Epidermal melanocyte (primary cell): Measurements from ENCODE around the gene GDF9.

Source experiments
- DNase-seq: peaks from one replicate; pipeline ENCODE4 v3.0.0; 2011; ENCODE audit warnings: low spot score; ENCODE audit not compliant: insufficient read length

Gene GDF9, protein sequence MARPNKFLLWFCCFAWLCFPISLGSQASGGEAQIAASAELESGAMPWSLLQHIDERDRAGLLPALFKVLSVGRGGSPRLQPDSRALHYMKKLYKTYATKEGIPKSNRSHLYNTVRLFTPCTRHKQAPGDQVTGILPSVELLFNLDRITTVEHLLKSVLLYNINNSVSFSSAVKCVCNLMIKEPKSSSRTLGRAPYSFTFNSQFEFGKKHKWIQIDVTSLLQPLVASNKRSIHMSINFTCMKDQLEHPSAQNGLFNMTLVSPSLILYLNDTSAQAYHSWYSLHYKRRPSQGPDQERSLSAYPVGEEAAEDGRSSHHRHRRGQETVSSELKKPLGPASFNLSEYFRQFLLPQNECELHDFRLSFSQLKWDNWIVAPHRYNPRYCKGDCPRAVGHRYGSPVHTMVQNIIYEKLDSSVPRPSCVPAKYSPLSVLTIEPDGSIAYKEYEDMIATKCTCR

DNA sequence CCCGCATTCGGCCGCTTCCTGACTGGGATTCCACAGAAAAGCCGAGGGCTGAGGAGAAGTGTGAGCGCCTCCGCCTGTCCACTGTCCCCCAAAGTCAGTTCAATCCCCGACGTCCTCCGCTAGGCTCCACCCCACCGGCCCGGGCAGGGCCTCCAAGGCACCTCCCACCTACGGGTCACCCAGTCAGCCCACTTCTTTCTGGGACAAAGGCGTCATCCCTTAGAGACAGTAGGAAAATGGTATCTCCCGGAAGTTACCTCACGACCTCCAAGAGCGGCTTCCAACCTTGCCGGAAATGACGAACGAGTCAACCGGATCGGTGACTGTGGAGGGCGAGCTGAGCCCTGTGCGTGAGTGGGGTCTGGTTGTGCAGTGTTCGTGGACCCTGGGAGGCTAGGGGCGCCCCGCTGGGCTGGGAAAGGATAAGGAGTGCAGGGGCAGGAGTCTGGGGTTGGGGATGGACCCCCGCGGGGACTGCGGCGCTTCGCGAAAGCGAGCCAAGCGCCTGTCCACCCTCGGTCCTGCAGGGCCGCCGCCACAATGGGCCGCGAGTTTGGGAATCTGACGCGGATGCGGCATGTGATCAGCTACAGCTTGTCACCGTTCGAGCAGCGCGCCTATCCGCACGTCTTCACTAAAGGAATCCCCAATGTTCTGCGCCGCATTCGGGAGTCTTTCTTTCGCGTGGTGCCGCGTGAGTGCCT, at the start of gene GDF9, which contains the start of gene UQCRQ:
TSS of gene GDF9 (minus strand) at position 128 of the 704 bp plus-strand sequence. CDS start 1,936 bp downstream, outside the sequence.
TSS of gene UQCRQ (plus strand) at position 301 of the 704 bp plus-strand sequence. CDS start at position 541, 240 bp downstream.
- peak; percentile 93 for DNase-seq

DNA sequence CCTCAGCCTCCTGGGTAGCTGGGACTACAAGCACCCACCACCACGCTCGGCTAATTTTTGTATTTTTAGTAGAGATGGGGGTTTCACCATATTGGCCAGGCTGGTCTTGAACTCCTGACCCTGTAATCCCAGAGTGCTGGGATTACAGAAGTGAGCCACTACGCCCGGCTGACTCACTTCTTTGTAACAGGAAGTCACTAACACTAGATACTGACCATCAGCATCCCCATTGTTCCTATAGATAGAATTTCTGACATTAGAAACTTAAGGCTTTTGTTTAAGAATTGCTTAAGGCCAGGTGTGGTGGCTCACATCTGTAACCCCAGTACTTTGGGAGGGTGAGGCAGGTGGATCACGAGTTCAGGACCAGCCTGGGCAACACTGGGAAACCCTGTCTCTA, 49.4 kb upstream of the GDF9 start:
- no peak for DNase-seq

DNA sequence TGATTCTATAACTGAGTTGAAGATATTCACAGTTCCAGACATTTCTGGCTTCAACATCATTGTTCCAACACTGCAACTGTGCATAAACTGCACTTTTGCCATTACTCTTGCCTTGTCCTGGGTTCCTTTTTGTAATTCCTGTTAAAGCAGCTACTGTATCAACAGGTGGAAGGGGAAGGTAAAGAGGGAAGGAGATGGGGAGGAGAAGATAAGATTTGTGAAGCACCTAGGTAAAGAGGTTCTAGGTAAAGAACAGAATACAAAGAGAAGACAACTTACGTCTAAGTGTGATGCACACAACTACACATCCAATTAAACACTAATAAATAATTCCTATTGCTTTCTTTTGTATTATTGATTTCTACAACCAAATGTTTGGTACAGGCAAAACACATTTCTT, 43.4 kb upstream of the GDF9 start:
- no peak for DNase-seq

DNA sequence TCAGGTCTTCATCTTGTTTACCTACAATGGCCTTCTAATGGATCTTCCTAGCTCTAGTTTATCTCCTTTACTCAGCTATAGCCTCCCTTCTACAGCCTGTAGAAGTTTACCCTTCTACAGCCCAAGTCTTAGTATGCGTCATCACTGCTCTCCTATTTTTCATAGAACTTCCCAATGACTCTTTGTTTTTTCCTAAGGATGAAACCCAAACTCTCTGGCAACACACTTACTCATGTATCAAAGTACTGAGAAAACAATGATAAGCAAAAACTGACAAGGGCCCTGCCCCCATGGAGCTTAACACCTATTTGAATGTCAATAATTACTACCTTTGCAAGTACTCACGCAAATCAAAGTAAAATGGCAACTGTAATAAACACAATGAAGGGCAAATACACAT, 40.9 kb upstream of the GDF9 start:
- DNase-seq: no peak

DNA sequence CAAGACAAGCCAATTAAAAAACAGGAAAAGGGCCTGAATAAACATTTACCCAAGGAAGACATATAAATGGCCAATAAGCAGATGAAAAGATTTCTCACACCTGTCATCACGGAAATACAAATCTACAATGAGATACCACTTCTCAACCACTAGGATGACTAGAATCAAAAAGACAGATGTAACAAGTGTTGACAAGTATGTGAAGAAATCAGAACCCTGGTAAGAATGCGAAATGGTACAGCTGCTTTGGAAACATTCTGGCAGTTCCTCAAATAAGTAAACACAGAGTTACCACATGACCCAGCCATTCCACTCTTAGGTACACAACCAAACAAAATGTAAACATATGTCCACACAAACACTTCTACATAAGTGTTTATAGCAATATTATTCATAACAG, 39.7 kb upstream of the GDF9 start:
- DNase-seq: no peak

DNA sequence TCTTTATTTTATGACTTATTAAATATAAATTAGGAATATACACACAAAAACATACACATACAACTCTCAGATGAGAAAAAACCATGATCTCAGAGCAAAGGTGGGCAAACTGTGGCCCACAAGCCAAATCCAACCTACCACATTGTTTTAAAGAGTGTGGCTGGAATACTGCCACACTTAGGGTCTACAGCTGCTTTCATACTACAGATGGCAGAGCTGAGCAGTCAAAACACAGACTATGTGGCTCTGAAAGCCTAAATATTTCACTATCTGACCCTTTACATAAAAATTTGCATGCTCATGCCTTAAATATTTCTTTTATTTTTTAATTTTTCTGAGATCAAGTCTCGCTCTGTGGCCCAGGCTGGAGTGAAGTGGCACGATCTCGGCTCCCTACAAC, 35.5 kb upstream of the GDF9 start:
- no peak for DNase-seq

DNA sequence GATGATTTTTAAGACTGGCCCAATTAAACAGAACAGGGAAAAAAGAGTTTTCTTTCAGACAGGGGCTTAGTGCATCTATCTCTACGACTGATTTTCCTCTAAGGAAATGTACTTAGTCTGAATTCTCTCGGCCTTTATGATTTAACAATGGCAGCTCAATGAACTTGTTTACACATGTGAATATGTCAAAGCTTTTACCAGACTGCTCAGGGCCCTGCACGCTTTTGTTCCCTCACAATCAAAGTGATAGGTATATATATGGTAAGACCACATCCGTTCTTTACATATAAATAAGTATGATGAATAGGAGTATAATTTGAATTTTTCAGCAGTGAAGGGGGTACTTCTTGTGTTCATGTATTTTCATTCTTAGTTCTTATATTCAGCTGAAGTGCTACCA, 34.8 kb upstream of the GDF9 start:
- no peak for DNase-seq

DNA sequence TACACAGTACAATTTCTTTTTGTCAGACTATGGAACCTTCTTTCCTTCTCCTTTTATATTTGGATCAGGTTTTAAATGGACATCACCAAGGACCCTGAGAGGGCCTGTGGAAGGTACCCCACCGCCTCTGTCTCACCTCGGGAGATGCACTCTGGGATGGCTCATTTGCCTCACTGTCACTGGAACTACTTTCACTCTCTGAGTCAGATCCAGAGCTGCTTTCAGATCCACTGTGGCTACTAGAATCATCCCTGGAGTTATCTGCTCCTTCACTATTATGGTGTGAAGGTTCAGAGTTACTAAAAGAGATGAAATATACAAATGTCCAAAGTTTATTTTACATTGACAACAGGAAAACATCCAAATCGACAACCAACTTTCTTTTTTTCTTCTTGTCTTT, 31.8 kb upstream of the GDF9 start:
- DNase-seq: no peak

DNA sequence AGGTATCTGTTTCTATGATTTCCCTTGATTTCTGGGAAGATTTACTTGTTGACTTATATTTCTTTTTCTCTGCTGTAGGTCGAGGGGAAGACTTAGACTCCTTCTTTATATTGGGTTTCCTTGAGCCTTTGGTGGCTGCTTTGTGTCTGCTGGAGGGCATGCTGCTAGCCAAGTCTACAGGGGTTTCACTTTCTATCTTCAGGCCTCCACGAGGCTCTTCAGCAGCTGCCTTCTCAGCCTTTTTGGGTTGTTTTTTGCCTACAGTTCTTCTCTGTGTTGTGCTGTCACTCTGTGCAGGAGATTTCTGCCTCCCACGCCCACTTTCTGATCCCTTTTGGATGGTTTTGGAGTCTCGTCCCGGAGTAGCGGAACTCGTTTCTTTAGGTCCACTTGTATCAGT, 30.4 kb upstream of the GDF9 start:
- DNase-seq: no peak

DNA sequence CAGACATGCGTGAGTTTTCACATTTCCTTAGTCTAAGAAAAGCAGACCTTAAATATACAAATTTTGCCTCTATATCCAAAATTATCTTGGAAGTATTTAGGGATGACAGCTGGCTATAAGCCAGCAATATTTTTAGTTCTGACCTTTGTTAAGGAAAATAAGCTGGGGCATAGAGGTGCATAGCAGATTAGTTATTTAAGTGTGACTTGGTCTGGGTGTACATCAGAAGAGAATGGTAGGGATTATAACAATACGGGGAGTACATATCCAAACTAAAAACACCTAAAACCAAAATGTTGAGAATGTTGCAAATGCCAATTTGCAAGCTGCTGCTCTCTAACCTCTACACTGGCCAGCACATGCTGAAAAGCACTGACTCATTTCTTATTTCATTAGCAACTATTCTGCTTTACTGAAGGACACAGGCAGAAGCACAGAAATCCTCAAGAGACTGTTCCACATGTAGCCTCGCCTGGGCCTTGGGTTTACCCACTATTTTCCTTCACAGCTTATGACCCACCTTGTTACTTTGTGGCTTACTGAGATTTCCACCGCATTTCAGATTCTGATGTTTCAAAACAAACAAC, 29.5 kb upstream of the GDF9 start:
- no peak for DNase-seq

DNA sequence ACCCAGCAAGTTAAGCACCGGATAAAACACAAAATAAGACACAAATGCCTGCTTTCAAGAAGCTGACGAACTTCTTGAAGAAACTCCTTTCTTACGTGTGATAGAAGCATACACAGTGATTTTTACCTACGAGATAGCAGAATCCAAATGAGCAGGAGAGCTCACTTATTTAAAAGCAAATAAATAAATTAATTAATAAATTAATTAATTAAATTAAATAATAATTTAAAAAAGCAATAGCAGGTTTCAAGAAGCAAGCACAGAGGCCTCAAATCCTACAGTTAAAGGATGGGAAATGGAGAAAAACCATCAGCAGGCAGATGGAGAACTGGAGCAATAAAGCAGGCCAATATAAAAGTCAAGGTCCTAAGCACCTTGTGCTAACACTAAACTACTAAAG, 24.5 kb upstream of the GDF9 start:
- no peak for DNase-seq

DNA sequence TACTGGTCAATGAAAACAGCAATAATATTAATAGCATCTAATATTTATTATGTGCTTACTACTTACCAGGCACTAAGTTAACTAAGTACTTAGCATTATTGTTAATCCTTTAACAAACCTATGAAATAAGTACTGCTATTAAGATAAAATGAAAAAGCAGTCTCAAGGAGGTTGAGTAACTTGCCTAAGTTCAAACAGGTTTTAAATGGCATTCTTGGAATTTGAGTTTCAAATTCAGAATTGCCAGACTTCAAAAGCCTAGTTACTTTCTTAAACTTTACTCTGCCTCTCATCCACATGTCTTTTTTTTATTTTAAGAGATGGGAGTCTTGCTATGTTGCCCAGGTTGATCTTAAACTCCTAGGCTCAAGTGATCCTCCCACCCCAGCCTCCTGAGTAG, 23.2 kb upstream of the GDF9 start:
- no peak for DNase-seq

DNA sequence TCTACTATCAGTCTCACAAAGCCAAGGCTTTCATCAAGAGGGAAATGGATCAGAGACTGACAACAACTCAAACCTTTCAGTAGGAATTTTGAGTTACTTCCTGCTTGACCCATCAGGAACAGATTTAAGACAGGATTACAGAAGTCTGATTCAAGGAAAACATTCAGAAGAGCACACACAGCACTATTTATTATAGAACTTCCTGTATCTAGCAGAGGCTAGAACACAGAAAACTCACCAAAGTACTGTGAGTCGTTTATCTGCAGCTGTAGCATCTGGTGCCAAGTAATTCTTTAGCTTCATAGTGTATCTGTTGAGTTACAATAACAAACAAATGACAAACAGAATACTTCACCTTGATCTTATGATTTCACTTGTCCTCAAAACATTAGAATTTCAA, 21.0 kb upstream of the GDF9 start:
- DNase-seq: no peak

DNA sequence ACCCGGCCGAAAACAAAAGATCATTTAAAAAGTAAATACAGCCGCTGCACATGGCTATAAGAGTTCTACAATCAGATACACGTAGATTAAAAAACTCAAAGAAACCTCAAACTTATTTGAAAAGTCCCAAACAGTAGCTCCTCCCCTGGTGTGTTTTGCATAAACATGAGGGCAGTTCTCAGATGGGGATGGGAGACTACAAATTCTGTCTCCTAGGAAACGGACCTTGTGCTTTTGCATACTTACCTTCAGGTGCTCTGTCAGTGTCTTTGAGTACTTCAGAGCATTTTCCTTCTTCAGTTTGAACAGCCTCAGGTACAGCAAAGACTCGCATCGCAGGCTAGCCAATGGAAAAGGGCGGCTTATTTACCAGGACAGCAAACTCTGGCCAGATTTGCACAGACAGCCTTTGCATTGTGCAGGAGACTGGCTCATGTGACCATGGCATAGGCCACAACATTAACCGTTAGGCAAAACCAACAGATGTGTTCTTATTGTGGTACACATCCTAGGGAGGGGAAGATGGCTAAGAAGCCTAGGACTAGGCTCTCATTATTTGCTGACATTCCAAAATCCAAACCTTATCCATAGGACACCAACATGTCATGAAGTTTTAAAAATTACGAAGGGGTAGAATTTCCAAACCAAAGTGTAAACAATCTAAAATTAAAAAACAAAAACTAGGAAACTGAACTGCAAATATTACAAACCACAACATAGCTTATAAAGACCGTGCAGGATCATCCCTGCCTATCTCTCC, 20.0 kb upstream of the GDF9 start:
- no peak for DNase-seq

DNA sequence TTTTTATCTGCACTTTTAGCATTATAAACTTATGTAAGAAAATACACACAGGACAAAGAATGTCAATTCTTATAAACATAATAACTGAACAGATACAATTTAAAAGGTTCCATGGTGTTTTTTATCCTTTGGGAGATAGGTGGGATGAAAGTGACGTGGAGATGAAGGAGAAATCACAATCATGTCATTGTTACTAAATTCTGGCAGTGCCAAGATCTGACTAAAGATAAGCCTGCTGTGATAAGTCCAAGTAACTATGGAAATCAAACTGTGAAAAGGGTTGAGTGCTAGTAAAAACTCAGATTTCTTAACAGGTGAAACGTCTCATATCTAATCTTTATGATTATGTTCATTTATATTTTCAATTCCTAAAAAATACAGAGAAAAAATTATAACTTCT, 18.3 kb upstream of the GDF9 start:
- no peak for DNase-seq

DNA sequence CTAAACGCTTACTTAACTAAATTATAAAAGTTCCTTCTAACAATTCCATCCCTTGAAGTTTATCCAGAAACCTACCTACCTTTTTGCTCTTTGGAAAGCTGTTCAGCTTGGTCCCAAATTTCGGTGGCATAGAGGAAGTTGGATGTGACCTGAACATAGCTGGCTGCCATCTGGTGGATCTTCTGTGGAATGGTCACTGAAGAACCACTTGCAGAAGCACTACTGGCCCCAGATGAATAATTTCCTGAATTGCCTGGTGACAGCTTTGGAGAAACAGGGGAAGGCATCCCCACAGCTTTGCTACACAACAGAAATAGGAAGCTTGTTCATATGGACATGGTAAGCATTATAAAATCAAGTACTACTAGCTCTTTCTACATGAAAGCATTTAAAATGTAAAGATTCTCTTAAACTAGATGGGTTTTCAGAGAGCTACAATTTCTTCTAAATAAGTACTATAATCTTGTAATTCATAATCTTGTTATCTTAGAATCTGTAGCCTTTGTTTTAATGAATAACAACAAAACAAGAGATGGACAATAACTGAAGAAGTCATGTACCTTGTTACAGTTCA, 17.1 kb upstream of the GDF9 start:
- no peak for DNase-seq

DNA sequence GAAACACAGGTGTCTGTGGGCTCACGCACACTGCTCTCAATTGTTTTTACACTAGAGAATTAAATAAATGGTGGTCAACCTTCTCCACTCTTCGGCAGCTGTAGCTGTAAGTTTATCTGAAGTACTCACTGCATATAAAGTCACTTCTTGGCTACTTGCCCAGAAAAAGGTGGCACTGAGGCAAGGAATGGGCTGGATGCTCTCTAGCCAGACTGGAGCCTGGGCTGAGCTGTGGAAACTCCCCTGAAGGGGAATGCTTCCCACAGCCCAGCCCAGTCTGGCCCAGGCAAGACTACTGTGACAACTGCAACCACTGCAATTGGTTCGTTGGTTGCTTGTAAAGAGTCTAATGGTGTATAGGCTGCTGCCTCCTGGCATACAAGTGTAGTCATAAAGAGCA, 11.7 kb upstream of the GDF9 start:
- no peak for DNase-seq

DNA sequence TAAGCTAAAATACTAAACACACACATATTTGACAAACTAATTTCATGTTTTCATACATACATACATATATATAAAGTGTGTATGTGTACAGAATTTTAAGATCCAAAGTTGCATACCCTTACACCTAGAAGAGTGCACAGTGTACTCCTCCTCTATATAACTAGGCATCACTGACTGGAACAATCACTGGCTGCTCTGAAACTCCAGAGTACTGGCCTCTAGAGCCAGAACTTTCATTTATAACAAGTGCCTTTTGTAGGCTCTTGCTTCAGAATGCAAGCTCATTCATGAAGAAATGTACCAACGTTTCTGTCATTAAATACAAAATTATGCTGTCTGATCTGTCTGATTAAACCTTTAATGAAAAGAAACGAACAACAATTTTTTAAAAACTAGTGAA, 11.2 kb upstream of the GDF9 start:
- DNase-seq: no peak

DNA sequence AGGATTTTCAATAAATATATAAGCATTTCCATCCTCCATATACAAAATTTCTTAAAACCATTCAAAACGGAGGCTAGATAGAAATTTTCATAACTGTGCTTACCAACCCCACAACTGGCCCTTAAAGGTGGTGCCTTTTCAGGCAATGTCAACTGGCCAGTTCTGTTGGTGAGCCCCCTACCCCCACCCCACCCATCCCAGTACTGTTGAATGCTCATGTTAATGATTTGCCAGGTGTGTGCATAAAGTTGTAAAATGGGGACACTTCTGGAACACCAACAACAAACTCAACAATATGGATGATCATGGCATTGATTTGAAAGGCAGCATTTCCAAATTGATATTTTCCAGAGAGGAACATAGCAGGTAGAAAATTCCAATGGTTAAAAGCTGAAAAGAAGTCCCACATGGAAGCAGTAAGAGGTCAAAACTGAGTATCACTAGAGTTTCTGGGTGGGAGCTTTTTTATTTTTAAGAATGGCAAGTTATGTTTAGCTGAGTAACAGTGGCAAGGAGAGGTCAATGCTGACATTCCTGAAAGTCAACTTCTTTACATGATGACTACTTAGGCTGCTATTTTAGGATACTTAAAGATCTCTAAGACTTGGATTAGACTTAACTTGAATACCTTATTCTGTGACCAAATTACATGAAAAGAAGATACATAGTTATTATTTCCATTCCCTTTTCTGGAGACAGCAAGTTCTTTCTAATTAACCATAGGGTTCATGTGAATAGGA, 9.9 kb upstream of the GDF9 start:
- no peak for DNase-seq

DNA sequence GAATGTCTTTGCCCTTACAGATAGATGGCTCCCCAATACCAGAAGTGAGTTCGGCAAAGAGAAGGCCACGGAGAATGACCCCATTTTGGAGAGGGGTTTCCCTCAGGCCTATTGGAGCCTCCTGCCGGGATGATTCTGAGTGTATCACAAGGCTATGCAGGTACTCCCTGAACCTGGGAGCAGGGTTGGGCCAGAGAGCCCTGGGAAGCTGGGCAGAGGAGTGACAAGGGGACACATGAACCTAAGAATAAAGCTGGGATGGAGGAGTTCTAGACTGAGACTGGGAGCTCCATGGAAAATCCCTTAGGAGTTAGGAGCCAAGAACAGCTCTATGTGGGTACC, 7.6 kb upstream of the GDF9 start:
- no peak for DNase-seq
